ENCODE results near the gene SCAF1.

GRCh38 chr19:49596954-49597702 lies 44.9 kb upstream of the SCAF1 start:
- no peak for TF ChIP-seq POLR2A (IDR thresholded peaks at IDR 0.05; ENCODE audit: low read length)
- TF ChIP-seq GATA1 (IDR thresholded peaks at IDR 0.05; ENCODE audit: low read depth, low read length) = no peak
